Ecto neural progenitor cell (in vitro differentiated cells): ENCODE data around the gene PRKX.
"Not testable (repeated sequence)": the region's sequence is repeated elsewhere in the genome, so short reads cannot be mapped to it uniquely, and the experiment has no call there.

Source experiments
- DNase-seq: peaks from one replicate; pipeline ENCODE4 v3.0.0-alpha.2; 2018; ENCODE audit warnings: low spot score

PRKX gene

DNA sequence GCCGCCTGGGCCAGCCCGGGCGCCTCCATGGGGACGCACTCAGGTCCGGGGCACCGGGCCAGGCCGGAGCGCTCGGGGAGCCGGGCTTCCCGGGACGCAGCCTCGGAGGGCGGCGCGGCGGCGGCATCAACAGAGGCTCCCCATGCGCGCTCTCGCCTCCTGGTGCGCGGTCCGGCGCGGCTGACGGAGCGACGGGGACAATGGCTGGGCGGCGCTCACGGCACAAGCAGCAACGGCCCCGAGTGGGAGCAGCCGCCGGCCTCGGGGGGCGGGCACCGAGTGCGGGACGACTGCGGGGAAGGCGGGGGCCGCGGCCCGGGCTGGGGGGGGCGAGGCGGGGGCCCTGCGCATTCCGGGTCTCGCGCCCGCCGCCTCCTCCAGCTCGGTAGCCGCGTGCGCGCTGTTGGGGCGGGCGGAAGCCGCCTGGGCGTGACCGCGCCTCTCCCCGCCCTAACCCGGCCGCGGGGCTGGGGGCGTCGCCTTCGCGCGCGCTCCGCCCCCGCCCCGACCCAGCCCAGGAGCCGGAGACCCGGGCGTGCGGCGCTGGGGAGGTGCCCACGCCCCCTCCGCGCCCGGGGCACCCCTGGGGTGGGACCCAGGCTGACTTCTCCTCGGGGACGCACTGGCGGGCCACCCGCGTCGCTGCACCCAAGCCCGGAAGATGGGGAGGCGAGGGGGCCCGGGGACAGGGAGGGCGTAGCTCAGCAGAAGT, at the start of gene PRKX:
Gene PRKX, minus strand, starts transcription at position 425 of the 712 bp plus-strand sequence. Its CDS starts 396 bp downstream, at position 29.
- peak; percentile 78 for DNase-seq

DNA sequence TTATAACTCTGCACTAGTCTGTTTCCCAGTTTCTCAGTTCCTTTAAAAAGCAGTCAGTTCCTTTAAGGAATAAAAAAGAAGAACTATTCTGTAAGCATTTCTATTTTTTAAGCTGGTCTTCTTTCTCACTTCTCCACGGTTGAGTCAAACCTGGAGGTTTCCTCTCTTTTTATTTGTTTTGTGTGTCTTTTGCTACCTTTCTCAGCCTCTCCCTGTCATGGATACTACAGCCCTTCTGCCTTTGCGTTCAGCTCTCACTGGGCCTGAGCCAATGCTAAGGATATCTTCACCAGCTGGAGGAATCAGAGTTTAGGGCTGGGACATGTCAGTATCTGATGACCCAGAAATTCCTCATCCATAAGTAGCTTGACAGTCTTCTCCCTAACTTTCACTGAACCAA, 49.7 kb upstream of the PRKX start:
- DNase-seq = no peak

DNA sequence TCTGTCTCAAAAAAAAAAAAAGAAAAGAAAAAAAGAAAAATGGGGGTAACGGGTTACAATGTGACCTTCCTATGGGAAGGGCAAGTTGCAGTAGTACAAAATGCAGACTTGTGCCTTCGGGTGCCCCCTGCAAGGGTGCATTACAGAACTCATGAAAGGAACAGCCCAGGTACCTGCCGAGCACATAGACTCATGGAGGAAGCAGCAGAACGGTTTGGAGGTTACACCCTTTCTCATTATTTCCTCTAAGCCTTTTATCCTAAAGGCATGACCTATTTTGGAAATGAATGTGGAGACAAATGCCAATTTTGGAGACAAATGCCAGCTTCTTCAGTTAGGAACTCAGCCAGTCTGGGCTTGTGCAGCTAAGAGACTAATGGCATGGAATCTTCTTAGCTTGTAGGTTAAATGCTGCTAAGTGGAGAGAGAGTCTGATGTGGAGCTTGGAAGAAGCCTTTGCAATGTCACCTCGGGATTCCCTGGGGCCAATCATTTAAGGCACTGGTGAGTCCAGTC, 44.1 kb upstream of the PRKX start:
- DNase-seq = no peak

DNA sequence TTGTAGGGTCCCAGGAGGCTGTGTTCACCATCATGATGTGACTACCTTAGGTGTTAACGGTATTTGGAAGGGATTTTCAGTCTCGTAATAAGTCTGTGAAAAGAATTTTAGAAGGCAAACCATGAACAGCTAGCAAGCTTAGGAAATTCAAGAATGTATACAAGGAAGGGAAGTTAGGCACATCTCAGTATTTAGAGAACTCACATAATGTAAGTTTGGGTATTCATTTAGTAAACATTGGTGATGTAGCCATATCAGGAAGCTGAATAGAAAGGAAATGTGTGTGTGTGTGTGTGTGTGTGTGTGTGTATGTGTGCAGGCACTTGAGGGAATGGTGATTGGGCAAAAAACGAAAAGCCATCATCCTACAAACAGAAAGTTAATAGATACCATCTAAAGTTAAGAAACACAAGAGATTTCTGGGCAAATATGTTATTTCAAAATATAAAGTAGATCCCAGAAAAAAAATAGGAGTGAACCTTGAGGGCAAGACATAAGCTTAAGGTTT, 34.7 kb upstream of the PRKX start:
- DNase-seq = no peak

DNA sequence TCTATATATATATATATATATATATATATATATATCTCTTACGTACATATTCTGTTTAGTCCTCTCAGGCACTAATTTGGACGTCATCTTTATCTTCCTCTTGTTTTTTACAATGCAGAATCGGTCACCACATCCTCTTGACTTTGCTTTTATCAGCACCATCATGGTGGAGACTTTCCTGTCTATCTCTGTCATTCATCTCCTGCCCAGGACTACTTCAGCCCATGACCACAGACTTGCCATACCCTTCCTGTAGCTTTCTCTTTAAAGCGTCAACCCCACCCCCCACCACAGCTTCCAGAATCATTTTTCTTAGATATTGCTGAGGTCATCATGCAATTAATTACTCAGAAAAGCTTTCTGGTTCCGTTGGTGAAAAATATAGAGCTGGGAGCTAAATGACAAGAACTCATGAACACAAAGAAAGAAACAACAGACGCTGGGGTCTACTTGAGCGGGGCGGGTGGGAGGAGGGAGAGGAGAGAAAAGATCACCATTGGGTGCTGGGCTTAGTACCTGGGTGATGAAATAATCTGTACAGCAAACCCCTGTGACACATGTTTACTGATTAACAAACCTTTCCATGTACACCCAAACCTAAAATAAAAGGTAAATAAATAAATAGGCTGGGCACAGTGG, 30.5 kb upstream of the PRKX start:
- DNase-seq = no peak

DNA sequence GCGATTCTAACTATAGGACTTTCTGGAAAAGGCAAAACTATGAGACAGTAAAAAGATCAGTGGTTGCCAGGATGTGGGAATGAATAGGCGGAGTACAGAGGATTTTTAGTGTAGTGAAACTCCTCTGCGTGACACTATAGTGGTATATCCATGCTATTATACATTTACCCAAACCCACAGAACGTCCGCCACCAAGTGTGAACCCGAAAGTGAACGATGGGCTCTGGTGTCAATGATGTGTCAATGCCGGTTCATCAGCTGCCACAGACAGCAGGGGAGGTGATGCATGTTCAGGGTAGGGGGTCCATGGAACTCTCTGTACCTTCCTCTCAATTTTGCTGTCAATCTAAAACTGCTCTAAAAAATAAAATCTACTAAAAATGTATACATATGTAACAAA, 27.5 kb upstream of the PRKX start:
- not testable (repeated sequence) for DNase-seq

DNA sequence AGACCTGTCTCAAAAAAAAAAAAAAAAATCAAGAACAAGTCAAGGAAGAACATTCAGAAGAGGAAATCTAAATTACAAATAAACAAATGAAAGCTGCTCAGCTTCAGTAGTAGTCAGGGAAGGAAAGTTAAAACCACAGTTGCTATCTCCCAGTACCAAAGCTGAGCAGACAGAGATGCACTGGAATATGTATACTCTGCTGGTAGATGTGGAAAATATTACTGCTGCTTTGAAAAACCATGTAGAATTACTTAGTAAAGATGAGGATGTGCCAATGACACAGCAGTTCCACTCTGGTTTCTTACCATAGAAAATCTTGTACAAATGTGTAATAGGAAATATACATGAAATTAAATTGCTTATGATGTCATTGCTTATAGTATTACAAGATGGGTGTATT, 25.1 kb upstream of the PRKX start:
- DNase-seq = no peak

DNA sequence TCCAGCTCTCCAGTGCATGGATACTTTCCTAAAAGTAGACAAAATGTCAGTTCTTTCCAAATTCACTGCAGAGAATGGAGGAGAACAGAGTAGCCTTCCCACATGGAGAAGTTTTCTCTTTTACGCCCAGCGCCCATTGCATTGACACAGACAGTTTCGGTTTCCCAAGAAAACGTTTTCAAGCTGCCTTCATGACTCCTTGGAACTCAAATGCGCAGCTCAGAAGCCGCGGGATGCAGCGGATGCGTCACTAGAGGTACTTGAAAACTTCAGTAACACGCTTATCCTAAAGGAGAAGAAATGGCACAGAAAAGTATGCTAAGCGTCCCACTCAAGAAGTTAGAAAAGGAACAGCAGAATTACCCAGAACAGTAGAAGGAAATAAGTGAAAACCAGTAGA, 23.1 kb upstream of the PRKX start:
- DNase-seq = not testable (repeated sequence)

DNA sequence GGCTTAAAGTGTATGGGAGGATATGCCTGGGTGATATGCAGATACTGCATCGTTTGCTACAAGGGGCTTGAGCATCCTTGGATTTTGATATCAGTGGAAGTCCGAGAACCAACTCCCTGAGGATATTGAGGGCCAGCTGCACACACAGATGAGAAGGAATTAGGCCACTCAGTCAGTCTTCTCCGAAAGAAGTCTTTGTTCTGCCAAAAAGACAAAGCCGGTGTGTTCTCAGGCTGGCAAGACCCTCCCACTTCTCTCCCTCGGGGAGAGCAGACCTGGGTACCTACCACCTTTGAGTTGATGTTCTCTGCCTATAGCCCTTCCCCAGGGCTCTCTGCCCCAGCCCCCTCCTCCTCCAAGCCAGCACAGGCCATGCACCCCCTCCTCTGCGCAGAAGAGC, 22.4 kb upstream of the PRKX start:
- not testable (repeated sequence) for DNase-seq

DNA sequence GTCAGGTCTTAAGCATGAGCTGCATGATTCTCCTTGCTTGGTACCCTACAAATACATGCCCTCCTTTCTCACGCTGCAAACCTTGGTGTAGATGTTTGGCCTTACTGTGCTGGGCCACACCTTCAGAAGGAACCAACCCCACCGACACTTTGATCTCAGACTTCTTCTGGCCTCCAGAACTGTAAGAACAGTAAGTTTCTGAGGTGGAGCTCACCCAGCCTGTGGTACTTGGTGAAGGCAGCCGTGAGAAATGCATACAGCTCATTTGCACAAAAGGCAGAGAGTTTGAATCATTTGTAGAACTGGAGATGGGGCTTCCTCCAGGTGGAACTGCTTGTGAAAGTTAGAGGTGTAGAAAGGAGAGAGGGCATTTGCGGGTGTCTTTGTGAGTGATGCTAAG, 21.0 kb upstream of the PRKX start:
- not testable (repeated sequence) for DNase-seq

DNA sequence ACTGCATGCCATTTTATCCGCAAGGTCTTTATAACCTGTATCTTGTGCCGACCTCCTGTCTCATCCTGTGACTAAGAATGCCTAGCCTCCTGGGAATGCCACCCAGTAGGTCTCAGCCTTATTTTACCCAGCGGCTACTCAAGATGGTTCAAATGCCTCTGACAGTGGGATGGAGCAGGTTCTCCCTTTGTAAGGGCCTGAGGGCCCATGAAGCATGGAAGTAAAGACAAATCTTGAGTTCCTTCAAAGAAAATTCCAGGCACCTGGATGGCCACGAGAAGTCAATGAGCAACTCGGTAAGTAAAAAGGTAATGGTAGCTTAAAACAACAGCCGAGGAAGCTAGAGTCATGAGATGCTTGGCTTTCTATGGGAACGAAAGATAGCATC, 19.6 kb upstream of the PRKX start:
- no peak for DNase-seq

DNA sequence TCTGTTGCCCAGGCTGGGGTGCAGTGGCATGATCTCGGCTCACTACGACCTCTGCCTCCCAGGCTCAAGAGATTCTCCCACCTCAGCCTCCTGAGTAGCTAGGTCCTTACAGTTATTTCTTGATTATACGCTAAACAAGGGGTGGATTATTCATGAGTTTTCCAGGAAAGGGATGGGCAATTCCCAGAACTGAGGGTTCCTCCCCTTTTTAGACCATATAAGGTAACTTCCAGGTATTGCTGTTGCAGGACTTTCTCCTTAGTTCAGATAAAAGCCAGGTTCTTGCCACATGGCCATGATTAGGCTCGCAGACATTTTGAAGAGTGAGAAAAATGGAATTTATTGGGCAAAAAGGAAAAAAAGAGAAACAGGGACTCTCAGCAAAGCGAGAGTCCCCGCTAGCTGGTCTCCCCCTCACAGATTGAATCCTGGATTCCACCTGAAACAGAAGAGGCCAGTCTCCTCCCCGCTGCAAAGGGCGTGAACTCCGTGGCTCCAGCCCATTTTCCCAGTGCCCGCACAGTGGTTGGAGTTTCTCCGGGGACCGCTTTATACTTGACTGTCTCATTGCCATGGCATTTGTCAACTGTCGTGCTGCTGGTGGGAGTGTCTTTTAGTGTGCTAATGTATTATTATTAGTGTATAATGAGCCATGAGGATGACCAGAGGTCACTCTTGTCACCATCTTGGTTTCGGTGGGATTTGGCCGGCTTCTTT, 19.0 kb upstream of the PRKX start:
- DNase-seq = not testable (repeated sequence)

DNA sequence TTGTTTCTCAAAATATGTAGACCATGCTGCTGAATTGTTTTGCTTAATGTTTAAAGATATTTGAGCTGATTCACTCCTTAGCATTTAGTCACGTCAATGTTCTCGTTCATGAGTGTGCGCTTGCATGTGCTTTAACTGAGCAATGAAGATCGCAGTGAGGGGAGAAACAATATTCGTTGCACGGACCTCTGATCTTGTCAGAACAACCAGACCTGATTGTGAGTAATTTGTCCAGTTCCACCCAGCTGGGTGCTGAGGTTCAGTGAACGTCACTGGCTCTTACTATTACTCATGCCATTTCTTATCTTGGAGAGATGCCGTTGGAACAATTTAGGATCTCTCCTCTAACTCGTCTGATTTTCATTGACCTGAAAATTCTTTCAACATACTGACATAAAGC, 15.0 kb upstream of the PRKX start:
- no peak for DNase-seq

DNA sequence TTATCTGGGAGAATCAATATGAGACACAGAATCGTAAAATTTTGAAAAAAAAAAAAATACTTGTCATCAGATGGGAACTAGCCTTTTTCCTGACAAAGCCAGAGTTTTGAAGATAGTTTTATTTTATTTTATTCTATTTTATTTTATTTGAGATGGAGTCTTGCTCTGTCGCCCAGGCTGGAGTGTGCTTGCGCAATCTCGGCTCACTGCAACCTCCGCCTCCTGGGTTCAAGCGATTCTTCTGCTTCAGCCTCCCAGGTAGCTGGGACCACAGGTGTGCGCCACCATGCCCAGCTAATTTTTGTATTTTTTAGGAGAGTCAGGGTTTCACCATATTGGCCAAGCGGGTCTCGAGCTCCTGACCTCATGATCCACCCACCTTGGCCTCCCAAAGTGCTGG, 10.0 kb upstream of the PRKX start:
- DNase-seq = not testable (repeated sequence)

DNA sequence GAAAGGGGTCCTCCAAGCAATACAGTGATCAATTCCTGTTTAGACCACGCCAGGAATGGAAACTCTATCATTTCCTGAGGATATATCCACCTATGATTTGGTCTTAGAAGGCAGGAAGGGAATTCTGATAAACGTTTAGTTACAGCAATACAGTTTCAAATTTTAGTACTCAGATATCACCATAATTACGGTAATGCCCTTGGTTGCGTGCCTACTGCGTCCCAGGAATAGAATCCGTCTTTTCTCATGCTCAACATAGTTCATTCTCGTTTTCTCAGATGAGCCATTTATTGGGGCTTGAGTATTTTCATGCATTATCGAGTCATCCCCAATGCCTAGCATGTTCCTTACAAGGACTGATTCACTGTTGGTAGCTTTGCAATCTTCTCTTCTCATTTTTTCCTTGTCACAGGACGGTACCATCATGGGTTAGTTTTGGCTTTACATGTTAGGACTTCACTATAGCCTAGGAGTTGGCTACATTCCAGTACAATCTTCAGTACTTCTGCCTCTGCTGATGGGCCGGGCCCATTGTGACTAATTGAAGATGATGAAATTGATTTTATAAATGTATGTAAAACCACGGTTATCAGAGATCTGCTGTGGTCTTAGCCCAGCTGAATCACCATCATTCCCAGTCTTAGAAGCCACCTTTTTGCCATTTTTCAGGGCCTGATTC, 4.4 kb upstream of the PRKX start:
- DNase-seq = no peak

DNA sequence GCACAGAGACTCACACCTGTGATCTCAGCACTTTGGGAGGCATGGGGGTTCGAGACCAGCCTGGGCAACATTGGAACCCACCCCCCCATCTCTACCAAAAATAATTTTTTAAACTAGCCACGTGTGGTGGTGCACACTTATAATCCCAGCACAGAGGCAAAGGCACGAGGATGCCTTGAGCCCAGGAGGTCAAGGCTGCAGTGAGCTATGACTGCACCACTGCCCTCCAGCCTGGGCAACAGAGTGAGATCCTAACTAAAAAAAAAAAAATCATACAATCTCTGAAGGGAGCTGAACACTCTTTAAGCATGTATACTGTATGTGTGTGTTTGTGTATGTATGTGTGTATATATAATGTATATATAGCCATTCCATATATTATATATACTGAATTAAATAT, 2.5 kb upstream of the PRKX start:
- no peak for DNase-seq

DNA sequence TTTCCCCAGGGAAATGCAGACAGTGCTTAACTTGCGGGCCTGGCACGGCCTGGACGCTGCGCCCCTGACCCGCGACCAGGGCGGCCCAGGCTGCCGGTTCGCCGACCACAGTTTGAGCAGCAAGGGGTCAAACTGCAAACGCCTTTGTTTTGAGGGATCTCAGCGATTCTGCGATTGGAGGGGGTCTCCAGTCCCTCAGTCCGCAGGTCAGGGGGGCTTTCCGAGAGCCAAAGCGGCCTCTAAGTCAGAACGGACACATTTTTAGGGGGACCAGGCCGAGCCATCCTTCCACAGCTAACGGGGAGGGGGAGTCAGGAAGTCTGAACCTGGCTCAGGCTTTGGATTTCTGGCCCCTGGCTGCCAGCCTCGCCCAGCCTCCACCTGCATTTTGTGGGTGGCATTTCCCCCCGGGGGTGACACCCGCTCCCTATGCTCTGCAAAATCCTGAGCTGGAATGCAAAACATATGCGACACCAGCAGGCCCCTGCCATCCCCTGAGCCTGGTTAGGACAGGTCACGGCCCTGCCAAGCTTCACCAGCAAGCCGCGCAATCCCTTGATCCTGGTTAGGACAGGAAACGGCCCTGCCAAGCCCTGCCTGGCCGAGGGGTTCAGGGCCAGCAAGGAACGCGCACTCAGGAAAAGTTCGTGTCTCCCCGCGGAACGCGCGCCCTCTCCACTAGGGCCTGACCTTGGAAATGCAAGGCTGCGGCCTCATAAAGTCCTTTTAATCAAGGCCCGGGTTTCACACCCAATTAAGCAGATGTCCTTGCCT, 1.4 kb upstream of the PRKX start:
- not testable (repeated sequence) for DNase-seq

DNA sequence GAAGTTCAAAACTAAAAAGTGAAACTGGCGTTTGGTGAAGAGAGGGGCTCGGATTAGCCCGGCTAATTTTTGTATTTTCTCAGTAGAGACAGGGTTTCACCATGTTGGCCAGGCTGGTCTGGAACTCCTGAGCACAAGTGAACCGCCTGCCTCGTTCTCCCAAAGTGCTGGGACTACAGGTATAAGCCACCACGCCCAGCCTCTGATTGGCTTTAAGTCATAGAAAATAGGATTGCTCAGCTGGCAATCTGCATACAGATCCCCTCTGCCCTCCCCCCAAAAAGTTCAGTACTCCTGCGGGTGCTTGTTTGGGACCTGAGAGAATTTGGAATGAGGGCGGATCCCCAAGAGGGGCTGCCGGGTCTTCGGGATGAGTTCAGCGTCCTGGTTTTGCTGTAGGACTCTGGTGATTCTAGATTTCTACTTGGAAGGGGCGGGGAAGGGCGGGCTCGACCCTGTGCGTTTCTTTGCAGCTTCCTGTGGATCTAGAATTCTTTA, 537 bp upstream of the PRKX start:
- DNase-seq = peak; percentile 51

DNA sequence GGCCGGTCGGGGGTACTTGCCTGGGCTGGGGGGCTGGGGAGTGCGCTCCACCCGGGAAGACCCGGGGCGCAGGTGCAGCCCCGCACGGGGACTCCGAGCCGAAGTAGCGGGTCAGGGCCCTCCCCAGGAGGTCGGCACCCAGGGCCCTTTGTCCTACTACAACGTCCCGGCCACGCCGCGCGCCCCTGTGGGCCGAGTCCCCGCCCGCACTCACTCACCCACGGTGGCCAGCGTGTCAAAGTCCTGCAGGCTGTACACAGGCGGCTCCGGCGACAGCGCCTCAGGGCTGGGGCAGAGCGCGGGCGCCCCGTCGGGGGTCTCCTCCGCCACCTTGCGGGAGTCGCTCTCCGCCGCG, 602 bp downstream of the PRKX start:
- no peak for DNase-seq

DNA sequence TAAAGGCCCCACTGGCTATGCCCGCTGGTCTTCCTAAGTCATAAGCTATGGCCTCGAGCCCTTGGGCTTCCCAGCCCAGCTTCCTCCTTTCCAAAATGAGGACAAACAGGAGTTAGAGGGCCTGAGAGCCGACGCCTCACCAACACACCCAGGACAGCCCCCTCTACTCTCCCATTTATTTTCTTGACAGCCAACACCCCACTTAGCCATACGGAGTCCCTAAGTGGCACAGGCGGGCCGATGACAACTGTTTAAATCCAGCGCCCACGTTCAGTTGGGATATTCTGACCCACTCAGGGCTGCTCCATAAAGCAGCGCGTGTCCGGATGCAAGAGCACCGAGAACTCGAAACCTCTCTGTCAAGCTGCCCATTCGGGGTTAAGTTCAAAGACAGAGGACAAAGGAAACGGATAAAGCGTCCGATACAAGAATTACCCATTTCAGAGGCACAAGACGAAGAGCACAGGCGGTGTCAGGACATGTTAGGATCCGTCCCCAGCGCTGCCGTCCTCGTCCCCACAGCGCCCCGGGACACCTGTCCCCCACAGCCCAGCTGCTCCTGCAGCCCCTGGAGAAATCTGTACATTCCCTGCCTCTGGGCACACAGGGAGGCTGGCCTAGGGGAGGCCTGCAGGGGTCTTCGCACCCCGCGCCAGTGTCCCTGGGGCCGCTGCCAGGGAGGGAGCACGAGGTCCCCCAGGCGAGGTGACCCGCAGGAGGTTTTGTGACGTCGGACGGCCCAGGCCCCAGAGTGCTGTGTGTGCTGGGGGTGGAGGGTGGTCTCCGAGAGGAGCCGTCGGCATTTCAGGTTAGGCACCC, 1.2 kb downstream of the PRKX start:
- peak; percentile 55 for DNase-seq
